GM12872 (cell line): ENCODE measurements around the gene SUCLG2.
A peak's percentile ranks its signal among the peaks of the same experiment; 100 is the strongest.

Experiments
- CTCF ChIP-seq: IDR thresholded peaks from 3 replicates; pipeline ENCODE4 v1.5.1; 2011; ENCODE audit warnings: low read depth, mild to moderate bottlenecking, low read length, moderate library complexity; ENCODE audit not compliant: insufficient read depth

Gene SUCLG2

GRCh38 chr3:67384016-67384415 lies 270.4 kb downstream of the SUCLG2 start:
- no peak for TF ChIP-seq CTCF

GRCh38 chr3:67383379-67383778 lies 271.0 kb downstream of the SUCLG2 start:
- no peak for TF ChIP-seq CTCF

- TF ChIP-seq CTCF = no peak
Measured at GRCh38 chr3:67382536-67382935, 271.9 kb downstream of the SUCLG2 start.

GRCh38 chr3:67381667-67382272 lies 272.6 kb downstream of the SUCLG2 start:
- peak; percentile 59 for TF ChIP-seq CTCF

GRCh38 chr3:67380118-67380517 lies 274.3 kb downstream of the SUCLG2 start:
- no peak for TF ChIP-seq CTCF

GRCh38 chr3:67377299-67377698 lies 277.1 kb downstream of the SUCLG2 start:
- no peak for TF ChIP-seq CTCF

- TF ChIP-seq CTCF = no peak
Measured at GRCh38 chr3:67376416-67376815, 278.0 kb downstream of the SUCLG2 start.
